Ascending aorta (tissue), 2 donors: ENCODE results near the gene GAPDH. TPM values are rescaled to one million over a fixed set of nuclear protein-coding genes. Genes with fewer than 3 reads are reported as not detected.

Experiments used
- DNase-seq, 2 donors: peaks; one replicate each; pipeline ENCODE4 v3.0.0-alpha.2; 2019; ENCODE audit warnings: low spot score in 2 of 2
- H3K27ac ChIP-seq, 2 donors: fragments of 200-600 bp; sonication (generic); one replicate each; pipeline ENCODE4 v1.5.1; 2016 to 2017; ENCODE audit warnings: mild to moderate bottlenecking in 1 of 2
- H3K27me3 ChIP-seq: fragments of 200-600 bp; sonication (generic); one replicate; pipeline ENCODE4 v1.5.1; 2017
- H3K36me3 ChIP-seq, 2 donors: fragments of 200-600 bp; sonication (generic); one replicate each; pipeline ENCODE4 v1.5.1; 2016
- H3K4me1 ChIP-seq, 2 donors: fragments of 200-600 bp; sonication (generic); one replicate each; pipeline ENCODE4 v1.5.1; 2016 to 2017; ENCODE audit warnings: mild to moderate bottlenecking in 1 of 2
- H3K4me3 ChIP-seq, 2 donors: fragments of 200-600 bp; sonication (generic); one replicate each; pipeline ENCODE4 v1.5.1; 2016 to 2017; ENCODE audit warnings: mild to moderate bottlenecking in 1 of 2
- H3K9me3 ChIP-seq, 2 donors: fragments of 200-600 bp; sonication (generic); one replicate each; pipeline ENCODE4 v1.5.1; 2016
- CTCF ChIP-seq, 3 experiments: fragments of 200-600 bp in 2 of 3; fragments of 450-650 bp in 1 of 3; sonication (generic) in 2 of 3; IDR thresholded peaks; one replicate each; pipeline ENCODE4 v1.5.1; 2016 to 2019; ENCODE audit warnings: antibody characterized with exemption in 3 of 3, mild to moderate bottlenecking in 1 of 3, moderate library complexity in 1 of 3
- intact Hi-C: fragments of 100-400 bp; cut with DNase I; formaldehyde crosslinking; loops from one replicate; pipeline ENCODE4 v1.15.1; 2023
- total RNA-seq: library from RNA; depleted of rRNA; stranded (reverse); fragments of >200 nt; gene quantifications from one replicate; pipeline ENCODE4 v1.1.0, GENCODE V29; 2016

The GAPDH gene
- total RNA-seq, 1 donor from 2014 or later, result 3,445 TPM

- Histone ChIP-seq H3K4me1 (peaks cover 3 to 12% of the 10 kb centered on the region in 2 donors), H3K4me3 (no peak overlapping the region), H3K9me3 (no peaks in the 10 kb centered on the region), H3K36me3 (peaks cover 66% of the 10 kb centered on the region in 2 donors), H3K27me3 (no peaks in the 10 kb centered on the region), H3K27ac (no peak overlapping the region)
- no peak for DNase-seq
- no peak for TF ChIP-seq CTCF (IDR thresholded peaks at IDR 0.05)
- intact Hi-C loops, result no loop called here
Observed at GRCh38 chr12:6529291-6529737, 5.0 kb upstream of the GAPDH start.

- Histone ChIP-seq H3K27me3 (no peaks in the 10 kb centered on the region), H3K36me3 (peaks cover 53 to 57% of the 10 kb centered on the region in 2 donors), H3K4me3 (no peak overlapping the region), H3K27ac (no peak overlapping the region), H3K9me3 (no peaks in the 10 kb centered on the region), H3K4me1 (peaks cover 5 to 12% of the 10 kb centered on the region in 2 donors)
- DNase-seq, result no peak
- TF ChIP-seq CTCF (IDR thresholded peaks at IDR 0.05), result no peak
- intact Hi-C loops, result loop anchor here (10.0 kb wide), 1 partner anchor 306 kb away; no protein-coding TSS in a partner anchor
Observed at GRCh38 chr12:6530576-6531260, 3.6 kb upstream of the GAPDH start.

GRCh38 chr12:6532051-6532926 is 2.0 kb upstream of the GAPDH start:
- Histone ChIP-seq H3K27ac (peak overlapping the region; percentile 98 to 99), H3K27me3 (no peaks in the 10 kb centered on the region), H3K4me3 (peak overlapping the region; percentile 79 to 98), H3K9me3 (no peaks in the 10 kb centered on the region), H3K36me3 (peaks cover 47 to 57% of the 10 kb centered on the region in 2 donors), H3K4me1 (peaks cover 15 to 24% of the 10 kb centered on the region in 2 donors)
- intact Hi-C loops, result loop anchor here (10.0 kb wide), 1 partner anchor 307 kb away; no protein-coding TSS in a partner anchor
- no peak for TF ChIP-seq CTCF (IDR thresholded peaks at IDR 0.05)
- peak; percentile 62 to 90 for DNase-seq

- no peaks in the 10 kb centered on the region for H3K9me3 ChIP-seq
- H3K27me3 ChIP-seq, result no peaks in the 10 kb centered on the region
- TF ChIP-seq CTCF (IDR thresholded peaks at IDR 0.05), result no peak
- H3K4me1 ChIP-seq, result peaks cover 19 to 30% of the 10 kb centered on the region in 2 donors
- intact Hi-C loops, result loop anchor here (10.0 kb wide), 1 partner anchor 308 kb away; no protein-coding TSS in a partner anchor
- DNase-seq, result peak in 1 of 2 donors; percentile 86
- peak overlapping the region; percentile 98 to 99 for H3K27ac ChIP-seq
- H3K4me3 ChIP-seq, result peak overlapping the region; percentile 79 to 98
- peaks cover 45 to 56% of the 10 kb centered on the region in 2 donors for H3K36me3 ChIP-seq
Observed at GRCh38 chr12:6532927-6533652, 1.2 kb upstream of the GAPDH start.

- TF ChIP-seq CTCF (IDR thresholded peaks at IDR 0.05), result no peak
- peaks cover 45 to 56% of the 10 kb centered on the region in 2 donors for H3K36me3 ChIP-seq
- peak overlapping the region; percentile 98 to 99 for H3K27ac ChIP-seq
- H3K4me3 ChIP-seq, result peak overlapping the region; percentile 79 to 98
- peak in 1 of 2 donors; percentile 82 for DNase-seq
- no peaks in the 10 kb centered on the region for H3K27me3 ChIP-seq
- peaks cover 19 to 30% of the 10 kb centered on the region in 2 donors for H3K4me1 ChIP-seq
- H3K9me3 ChIP-seq, result no peaks in the 10 kb centered on the region
- intact Hi-C loops, result loop anchor here (10.0 kb wide), 1 partner anchor 309 kb away; no protein-coding TSS in a partner anchor
Observed at GRCh38 chr12:6533653-6533922, 729 bp upstream of the GAPDH start.
